ENCODE data around the gene ELF3. TPM values are rescaled to one million over a fixed set of nuclear protein-coding genes. Genes with fewer than 3 reads are reported as not detected.

Gene ELF3
- total and polyA plus RNA-seq, 2 of the 13 experiments (the other 11 are each of a cell fraction or from before 2014, with no cell fraction given): 11.5 to 55.1 TPM

GRCh38 chr1:202010180-202011015 lies at the start of gene ELF3 (continued):
- TF ChIP-seq ZNF333 (CRISPR knock-in tag; IDR thresholded peaks at IDR 0.05; ENCODE audit: borderline replicate concordance) (peak; percentile 3; the same call in 1 of the 2 replicates), SALL1 (CRISPR knock-in tag; IDR thresholded peaks at IDR 0.05) (peak; percentile 33; the same call in 1 of the 2 replicates), DPF2 (CRISPR knock-in tag; IDR thresholded peaks at IDR 0.05; ENCODE audit: borderline replicate concordance, low read depth) (no peak), HOXA3 (CRISPR knock-in tag; IDR thresholded peaks at IDR 0.05) (0 out of 2 replicates have a peak, but pooled peaks have one; percentile 40), SIN3A (IDR thresholded peaks at IDR 0.05; ENCODE audit: borderline replicate concordance, low read depth, low read length) (peak; percentile 91), RXRA (CRISPR knock-in tag; IDR thresholded peaks at IDR 0.05) (peak; percentile 67), CSRNP1 (CRISPR knock-in tag; IDR thresholded peaks at IDR 0.05) (no peak), MTF1 (CRISPR knock-in tag; IDR thresholded peaks at IDR 0.05) (no peak), SMARCC2 (IDR thresholded peaks at IDR 0.05) (no peak), ZNF841 (CRISPR knock-in tag; IDR thresholded peaks at IDR 0.05; ENCODE audit: borderline replicate concordance) (no peak), CHCHD3 (CRISPR knock-in tag; IDR thresholded peaks at IDR 0.05) (no peak), ZNF569 (CRISPR knock-in tag; IDR thresholded peaks at IDR 0.05; ENCODE audit: borderline replicate concordance) (no peak), BATF2 (CRISPR knock-in tag; IDR thresholded peaks at IDR 0.05) (no peak), ZNF609 (CRISPR knock-in tag; IDR thresholded peaks at IDR 0.05; ENCODE audit: borderline replicate concordance) (peak; percentile 29; the same call in 1 of the 2 replicates), TBL1XR1 (IDR thresholded peaks at IDR 0.05; ENCODE audit: borderline replicate concordance, low read length, partially characterized antibody) (no peak), ZNF121 (CRISPR knock-in tag; IDR thresholded peaks at IDR 0.05) (no peak; the same call in 1 of the 2 replicates), HOMEZ (CRISPR knock-in tag; IDR thresholded peaks at IDR 0.05; ENCODE audit: low read depth) (no peak), SALL2 (CRISPR knock-in tag; IDR thresholded peaks at IDR 0.05) (peak; percentile 14; the same call in 1 of the 2 replicates)
